GM11168 (cell line): Measurements from ENCODE around the gene FRMD3.

ENCODE experiments used
- in situ Hi-C: fragments of 300-500 bp; cut with MboI; formaldehyde crosslinking; loops from one replicate; pipeline ENCODE4 v1.12.0; 2022; ENCODE audit warnings: low sequenced_read_pairs; ENCODE audit not compliant: unreplicated experiment

FRMD3 gene

DNA sequence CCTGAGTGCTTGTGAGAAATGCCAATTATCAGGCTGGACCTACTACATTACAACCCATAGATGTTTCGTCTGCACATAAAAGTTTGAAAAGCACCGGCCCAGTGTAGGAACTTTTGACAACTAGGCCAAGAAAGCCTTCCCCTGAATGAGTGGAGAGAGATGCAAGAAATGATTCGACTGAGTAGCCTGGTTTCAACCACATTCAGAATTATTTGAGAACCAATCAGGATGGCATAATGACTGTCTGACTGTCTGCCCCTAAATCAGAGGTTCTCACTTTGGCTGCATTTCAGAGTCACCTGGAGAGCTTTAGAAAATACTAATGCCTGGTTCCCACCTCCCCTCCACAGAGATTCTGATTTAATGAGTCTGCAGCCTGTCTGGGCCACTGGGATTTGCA lies 61.1 kb downstream of the FRMD3 start:
- in situ Hi-C loops, result no loop called here

DNA sequence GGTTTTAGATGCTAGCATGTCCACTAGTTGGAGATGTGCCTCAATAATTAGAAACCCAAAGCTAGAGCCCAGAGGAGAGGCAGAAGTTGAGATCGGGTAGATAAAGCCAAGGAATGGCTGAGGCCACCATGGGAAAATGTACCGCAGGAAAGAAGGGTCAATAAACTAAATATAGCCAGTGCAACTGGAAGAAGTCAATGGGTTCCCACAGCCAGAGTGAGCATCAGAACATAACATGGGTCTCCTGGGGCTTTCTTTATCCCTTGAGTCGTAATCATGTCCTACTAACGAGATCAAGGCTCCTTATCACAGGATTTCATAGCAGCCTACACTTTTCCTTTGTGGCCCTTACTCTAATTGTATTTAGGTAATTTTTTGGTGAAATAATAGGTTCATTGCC lies 61.7 kb downstream of the FRMD3 start:
- in situ Hi-C loops, result no loop called here

DNA sequence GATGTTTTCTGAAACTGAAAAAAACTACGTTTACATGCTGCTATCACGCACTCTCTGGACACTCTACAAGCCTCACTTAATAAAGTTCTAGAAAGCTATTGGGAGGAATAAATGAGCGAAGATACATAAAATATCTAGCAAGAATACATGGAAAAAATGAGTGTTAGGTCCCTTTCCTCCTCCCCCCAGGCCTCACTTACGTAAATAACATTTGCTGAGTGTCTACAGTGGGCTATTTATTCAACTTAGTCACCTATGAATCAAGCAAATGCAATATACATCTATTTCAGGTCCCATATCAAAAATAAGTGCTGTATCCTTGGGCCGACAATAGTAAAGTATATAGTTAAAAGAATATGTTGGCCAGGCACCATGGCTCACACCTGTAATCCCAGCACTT lies 62.5 kb downstream of the FRMD3 start:
- in situ Hi-C loops, result no loop called here

DNA sequence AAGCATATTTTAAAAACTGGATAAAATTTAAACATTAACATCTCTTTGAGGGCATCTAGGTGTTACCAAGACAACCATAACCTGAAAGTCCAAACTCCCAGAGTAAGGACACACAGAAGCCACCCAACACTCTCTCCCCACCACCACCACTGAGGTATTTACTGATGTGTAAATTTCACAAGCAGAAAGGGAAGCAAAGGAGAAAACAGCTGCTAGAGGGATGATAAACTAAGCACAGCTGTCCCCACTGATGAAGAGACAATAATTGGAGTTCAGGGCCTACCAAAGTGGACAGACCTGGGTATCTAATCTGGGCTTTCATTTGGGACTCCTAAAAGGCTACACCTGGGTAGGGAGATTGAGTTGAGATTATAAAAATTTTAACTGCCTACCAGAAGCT lies 63.6 kb downstream of the FRMD3 start:
- in situ Hi-C loops, result no loop called here

DNA sequence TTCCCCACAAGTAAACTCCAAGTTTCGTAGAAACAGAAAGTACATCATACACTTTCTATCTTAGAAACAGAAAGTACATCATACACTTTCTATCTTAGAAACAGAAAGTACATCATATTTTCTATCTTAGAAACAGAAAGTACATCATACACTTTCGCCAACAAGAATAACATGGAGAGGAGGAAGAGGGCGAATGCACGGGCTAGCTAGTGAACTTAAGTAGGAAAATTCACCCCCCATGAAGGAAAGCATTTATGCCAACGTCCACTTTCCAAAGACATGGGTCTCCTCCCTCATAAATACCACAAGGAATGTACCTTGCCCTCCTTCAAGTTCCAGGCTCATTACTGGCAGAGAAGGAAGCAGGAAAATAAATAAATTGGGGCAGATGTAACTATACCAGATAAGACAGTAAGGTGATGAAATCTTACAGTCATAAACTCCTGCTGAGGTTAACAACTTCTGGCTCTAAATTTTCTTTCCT lies 64.7 kb downstream of the FRMD3 start:
- in situ Hi-C loops, result no loop called here

DNA sequence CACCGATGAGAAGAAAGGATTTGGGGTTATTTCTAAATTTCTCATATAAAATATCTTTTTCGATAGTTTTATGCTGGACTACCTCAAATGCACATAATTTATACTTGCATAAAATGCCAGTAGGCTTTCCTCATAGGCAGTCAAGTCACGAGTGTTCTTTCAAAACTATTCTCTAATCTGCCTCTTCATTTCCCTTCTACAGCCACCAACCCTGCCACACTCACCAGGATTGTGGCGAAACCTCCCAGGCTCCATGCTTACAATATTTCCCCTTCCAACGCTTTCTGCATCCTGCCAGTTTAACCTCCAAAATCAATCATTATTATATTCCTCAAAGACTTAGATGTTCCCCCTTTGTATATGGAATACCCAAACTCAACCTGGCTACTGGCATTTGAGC lies 65.4 kb downstream of the FRMD3 start:
- in situ Hi-C loops, result no loop called here

DNA sequence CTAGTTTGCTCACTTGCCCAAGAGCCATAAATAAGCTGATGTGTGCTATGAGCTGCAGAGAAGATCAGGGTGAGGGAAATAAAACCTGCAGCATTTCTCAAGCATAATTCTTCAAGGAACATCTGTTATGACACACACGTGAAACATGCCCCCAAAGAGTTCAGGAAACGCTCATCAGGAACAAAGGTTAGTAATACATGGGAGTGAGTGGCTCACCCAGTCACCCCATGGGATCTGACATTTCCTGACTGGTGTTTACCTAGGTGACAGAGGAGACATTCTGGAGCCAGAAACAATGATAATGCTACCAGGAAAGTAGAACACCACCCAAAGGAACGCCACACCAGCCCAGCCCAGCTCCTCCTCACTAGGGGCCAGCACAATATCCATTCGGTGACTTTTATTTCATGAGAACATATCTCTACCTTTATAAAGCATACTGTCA lies 66.0 kb downstream of the FRMD3 start:
- in situ Hi-C loops, result no loop called here

DNA sequence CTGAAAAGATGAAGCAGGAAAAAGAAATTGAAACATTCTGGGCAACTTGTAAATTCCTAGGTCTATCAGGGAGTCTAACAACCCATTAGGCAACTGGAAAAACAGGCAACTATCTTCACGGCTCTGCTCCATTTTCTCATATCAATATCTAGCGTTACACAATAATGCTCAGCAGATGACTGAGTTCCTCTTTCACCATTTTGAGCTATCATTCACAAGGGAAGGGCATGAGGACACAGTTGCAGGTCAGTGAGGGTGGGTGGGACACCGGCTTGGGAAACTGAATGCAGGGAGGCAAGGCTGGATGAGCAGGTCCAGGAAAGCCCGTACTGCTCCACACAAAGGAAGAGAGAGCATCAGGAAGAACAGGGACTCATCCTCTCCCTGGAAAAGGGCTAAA lies 67.0 kb downstream of the FRMD3 start:
- in situ Hi-C loops, result no loop called here

DNA sequence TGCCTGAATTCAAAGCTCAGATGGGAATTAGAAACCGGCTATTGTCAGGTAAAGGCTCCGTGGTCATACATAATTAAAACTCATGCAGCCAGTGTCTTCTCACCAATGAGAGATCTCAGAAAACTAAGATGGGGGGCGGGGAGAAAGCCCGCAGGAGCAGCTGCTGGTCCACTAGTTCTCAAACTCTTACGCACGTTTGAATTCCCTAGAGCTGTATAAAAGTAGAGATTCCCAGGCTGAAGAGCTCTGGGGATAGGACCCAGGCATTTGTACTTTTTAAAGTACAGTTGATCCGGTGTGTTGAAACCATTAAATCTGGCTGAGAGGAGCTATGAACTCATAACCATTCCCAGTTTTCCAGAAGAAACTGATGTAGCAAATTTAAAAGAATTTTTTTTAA lies 68.5 kb downstream of the FRMD3 start:
- in situ Hi-C loops, result no loop called here

DNA sequence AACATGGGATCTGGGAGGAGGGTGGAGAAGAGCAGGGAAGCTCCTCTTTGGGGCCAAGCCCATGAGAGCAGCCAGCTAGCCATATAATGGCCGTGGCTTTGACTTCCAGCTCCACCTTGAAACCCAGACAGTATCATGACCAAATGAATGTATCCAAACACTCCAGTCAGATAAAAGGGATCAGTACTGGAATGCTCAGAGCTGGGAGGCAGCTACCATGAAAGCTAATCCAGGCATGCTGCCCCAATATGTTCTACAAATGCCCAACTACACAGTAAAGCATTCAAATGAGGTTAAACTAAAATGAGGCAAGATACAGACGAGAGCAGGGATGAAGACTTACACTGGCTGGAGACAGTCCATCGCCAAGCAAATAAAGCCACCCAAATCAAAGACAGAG lies 69.4 kb downstream of the FRMD3 start:
- in situ Hi-C loops, result no loop called here

DNA sequence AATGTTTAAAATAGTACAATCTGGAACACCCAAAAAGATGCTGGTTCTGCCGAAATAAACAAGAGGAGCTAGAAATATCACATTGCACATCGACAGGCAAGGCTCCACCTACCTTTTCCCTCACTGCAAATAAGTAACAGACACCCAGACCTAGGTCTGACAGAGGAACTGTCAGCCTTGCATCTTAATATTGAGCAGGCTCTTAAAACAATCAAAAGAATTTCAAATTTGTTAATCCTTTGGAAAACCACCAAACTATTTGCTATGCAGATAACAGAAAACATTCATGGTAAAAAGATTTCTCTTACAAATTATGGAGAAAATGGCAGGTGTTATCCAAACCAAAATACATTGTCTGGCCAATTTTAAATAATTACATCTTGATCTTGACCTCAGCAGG lies 71.3 kb downstream of the FRMD3 start:
- in situ Hi-C loops, result no loop called here

DNA sequence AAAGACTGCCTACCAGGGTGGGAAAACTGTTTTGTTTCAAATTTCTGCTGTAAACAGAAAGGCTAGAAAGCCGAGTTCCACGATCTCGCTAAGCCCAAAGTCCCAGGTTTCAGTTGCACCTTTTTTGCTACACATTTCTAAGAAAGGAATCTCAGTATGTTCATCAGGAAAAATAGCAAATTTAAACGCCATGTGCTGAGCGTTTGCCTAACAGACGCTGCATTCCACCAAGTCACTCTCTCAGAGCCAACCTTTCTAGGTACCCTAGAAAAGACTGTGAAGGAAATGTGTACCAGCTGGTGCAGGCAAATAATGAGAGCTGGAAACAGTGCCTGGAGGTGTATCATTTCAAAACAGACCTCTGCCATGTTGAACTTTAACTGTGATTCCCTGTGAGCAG lies 71.8 kb downstream of the FRMD3 start:
- in situ Hi-C loops, result no loop called here

DNA sequence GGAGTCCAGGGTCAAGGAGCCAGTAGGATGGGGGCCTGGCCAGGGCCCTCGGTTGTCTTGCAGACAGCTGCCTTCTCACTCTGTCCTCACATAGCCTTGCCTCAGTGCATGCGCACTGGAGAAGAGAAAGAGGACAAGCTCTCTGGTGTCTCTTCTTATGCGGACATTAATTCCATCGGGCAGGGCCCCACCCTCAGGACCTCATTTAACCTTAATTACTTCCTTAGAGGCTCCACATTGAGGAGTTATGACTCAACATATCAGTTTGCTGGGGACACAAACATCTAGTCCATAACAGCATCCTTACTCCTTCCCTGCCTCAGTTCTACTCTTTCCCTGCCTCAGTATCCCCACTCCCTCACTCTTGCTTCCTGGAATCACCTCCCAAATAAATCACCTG lies 78.4 kb downstream of the FRMD3 start:
- in situ Hi-C loops, result no loop called here

DNA sequence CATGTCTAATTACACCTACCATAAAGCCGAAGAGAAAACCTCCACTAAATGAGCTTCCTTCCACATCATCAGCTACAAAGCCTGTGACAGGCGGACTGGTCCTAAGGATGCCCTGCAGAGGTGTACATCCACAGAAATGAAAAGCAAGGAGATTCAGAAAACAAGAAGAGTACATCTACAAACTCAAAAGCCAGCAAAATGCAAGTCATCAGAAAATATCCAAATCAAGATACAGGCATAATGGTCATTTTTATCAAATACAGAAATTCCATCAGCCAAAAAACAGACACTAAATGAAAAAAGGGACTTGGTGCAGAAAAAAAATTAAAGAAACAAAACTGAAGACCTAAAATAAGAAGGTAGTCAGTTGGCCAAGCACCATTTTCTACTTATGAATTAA lies 79.7 kb downstream of the FRMD3 start:
- in situ Hi-C loops, result no loop called here

DNA sequence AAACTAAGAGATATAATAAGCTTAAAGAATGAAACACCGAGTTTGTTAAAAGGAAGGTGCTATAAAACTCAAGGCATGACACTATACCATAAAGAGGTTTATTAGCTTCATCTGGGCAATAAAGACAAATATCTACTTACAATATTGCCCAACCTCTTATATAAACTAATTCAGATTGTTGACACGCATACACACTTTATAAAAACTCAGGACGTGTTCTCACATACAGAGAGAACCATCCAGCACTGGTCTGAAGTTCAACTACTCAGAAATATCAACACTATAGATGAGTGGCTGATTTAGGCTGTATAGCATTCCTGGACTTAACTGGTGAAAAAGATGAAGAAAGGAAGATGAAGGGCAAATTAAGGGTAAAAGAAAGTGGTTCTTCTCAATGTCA lies 81.2 kb downstream of the FRMD3 start:
- in situ Hi-C loops, result no loop called here

DNA sequence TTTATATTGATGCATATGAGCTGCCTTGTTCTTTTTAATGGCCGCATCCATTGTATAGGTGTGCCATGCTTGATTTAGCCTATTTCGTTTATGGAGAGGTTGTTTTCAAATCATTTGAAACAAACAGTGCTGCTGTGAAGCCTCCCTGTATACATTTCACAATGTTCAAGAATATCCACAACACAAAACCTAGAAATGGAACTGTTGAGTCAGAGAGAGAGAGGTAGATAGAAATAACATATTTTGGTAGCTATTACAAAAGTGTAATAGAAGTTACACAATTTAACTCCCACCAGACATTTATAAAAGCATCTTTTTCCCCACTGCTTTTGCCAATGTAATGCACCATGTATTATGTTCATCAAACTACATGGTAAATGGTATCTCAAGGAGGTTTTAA lies 82.0 kb downstream of the FRMD3 start:
- in situ Hi-C loops, result no loop called here

DNA sequence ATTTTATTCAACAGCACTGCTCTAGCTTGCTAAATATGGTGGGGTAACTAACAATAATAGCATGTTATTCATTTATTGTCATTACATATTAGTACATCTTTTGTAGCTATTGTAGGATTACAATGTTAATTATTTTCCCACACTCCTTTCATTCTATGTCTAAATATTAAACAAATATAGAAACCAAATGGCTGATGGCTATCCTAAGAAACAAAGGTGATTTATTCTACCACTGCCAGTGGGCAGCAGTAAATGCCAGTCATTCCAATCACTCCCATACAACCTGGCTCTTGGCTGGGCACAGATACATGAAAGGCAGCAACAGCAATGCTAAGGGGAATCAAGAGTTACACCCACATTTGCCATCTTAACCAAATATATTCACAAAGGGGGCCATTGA lies 84.1 kb downstream of the FRMD3 start:
- in situ Hi-C loops, result no loop called here

DNA sequence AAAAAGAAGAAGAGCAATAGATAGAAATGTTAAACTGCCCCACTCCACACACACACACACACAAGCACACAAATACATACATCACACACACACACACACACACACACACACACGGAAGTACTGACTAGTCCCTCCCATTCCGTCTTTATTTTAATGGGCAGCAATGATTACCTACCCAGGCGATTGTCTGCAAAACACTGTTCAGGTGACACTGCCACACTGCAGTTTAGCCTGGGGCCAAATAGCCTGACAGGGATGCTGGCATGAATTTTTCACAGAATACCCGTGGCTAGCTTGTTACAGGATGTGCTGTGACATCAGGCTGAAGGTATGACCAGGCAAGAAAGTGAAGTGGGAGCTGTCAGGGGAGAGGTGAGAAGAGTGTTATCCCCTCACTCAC lies 86.9 kb downstream of the FRMD3 start:
- in situ Hi-C loops, result no loop called here

DNA sequence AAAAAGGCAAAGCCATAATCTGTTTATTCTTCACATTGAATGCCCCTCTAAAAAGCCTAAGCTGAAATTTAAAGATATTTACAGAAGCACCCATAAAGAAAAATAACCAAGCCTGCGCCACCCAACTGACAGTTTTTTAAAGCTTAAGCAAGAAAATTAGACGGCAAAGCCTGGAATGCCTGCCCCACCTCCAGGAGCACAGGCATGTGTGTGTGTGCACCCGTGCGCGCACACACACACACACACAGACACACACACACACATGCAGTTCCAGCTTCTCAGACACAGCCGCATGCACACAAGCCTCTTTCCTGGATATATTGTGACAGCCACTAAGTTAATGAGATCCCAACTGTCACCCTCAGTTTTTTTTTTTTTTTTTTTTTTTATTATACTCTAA lies 88.2 kb downstream of the FRMD3 start:
- in situ Hi-C loops, result no loop called here

DNA sequence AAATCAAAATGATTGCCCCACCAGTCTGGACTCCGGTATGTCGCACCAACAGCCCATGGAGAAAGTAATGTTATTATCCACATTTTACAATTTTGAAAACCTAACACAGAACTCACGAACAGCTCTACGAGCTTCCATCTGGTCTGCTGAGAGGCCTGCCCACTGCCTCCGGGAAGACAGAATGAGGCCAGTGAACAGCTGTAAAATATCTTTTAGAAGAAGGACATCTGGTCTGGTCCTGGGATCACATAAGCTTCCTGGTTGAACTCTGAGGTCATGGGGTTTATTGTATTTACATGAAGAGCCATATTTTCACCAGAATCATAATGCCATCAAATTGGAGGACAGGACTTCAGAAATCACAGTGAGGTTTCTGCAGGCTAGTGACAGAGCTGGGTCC lies 89.0 kb downstream of the FRMD3 start:
- in situ Hi-C loops, result no loop called here

DNA sequence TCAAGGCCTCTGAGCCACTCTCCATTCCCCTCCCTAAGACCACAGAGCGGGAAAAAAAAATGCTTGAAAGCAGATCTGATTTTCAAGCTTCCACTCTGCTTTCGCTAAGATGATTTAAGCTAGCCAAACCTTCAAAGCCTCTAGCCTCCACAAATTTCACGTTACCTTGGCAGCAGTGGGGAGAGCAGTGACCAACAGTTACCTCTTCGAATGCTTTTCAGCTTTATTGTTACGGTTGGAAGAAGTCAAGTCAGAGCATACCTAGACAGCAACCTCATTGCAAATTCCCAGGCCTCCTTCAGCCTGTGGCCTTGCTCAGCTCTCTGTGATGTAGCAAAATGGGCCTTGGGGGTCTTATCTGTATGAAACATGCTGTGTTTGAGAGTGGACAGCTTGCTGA lies 89.6 kb downstream of the FRMD3 start:
- in situ Hi-C loops, result no loop called here

DNA sequence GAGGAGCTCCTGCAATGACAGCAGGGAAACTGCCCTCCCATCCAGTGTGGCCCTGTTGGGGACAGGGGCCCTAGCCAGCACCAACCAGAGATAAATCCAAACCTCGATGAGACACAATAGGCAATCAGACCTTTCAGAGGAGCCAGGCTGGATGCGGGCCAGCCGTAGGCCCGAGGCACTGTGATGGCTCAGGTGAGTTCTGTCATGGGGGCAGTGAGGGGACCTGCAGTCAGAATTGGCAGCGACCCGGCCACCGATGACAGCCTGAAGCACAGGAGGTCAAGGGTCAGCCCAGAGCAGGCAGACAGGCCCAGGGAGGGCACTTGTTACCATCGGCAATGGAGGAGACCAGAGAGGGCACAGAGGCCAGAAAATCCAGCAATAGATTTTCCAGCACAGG lies 90.8 kb downstream of the FRMD3 start:
- in situ Hi-C loops, result no loop called here

DNA sequence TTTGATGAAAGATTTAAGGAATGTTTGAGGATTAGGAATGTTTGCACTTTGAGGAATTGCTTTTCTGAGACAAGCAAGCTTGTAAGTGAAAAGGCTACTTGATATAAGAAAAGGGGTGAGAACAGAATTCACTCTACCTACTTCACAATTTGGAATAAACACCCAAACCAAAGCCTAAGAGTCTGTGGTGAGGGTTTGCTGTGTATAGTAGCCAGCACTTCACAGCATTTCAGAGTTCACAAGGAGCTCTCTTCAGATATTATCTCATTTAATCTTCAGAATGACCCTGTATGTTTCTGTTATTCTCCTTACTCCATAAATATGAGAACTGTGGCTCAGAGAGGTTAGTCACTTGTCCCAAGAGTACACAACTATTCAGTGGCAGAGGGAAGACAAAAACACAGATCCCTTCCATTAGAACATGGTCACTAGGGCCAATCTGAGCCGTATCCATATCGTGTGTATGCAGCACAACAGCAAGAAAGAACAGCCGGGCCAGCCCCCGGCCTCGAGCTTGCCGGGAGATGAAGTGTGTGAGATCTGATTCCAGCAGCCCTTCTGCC lies 92.4 kb downstream of the FRMD3 start:
- in situ Hi-C loops, result no loop called here
